ENCODE data around the gene CDHR5.
"Not testable (repeated sequence)": the region's sequence is repeated elsewhere in the genome, so short reads cannot be mapped to it uniquely, and the experiment has no call there.

Gene CDHR5

DNA sequence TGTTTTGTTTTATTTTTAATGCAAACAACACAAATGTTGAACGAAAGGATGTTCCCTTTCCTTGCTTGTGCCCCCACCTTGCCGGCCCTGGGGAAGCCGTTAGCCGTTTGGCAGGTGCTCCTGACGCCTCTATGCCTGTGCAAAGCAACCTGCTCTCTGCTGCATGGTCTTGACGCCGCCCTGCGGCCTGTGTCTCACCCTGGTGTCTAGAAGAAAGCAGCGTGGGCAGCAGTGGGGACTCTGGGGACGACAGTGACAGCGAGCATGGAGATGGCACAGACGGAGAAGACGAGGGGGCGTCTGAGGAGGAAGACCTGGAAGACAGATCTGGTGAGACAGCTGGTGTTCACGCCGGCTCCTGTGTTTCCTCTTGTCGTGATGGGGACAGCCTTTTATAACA lies 43.0 kb downstream of the CDHR5 start:
- peaks cover 11% of the 10 kb centered on the region for H3K4me1 ChIP-seq (ENCODE audit: insufficient read depth, low read length)
- no peak overlapping the region for H3K9ac ChIP-seq (ENCODE audit: low read depth, low read length)
- peaks cover 6% of the 10 kb centered on the region for H3K36me3 ChIP-seq (ENCODE audit: insufficient read depth, low read length)
- no peaks in the 10 kb centered on the region for H3K9me3 ChIP-seq (ENCODE audit: control insufficient read depth, insufficient read depth, low read length)

DNA sequence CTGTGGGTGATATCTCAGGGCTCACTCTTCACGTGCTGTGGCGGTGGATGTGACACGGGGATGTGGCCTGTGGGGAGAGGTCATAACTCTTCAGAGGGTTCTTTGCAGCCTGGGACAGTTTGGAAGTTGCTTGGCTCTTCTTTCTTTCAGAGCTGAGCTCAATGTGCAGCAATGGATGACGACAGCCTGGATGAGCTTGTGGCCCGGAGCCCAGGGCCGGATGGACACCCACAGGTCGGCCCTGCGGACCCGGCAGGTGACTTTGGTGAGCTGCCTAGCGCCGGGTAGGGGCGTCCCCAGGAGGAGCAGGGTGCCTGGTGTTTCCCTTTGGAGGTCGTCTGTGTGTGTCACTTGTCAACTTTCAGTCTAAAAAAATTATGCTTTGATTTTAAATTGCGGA lies 43.4 kb downstream of the CDHR5 start:
- H3K9ac ChIP-seq (ENCODE audit: low read depth, low read length) = no peak overlapping the region
- no peaks in the 10 kb centered on the region for H3K9me3 ChIP-seq (ENCODE audit: control insufficient read depth, insufficient read depth, low read length)
- peaks cover 6% of the 10 kb centered on the region for H3K36me3 ChIP-seq (ENCODE audit: insufficient read depth, low read length)
- peaks cover 11% of the 10 kb centered on the region for H3K4me1 ChIP-seq (ENCODE audit: insufficient read depth, low read length)

DNA sequence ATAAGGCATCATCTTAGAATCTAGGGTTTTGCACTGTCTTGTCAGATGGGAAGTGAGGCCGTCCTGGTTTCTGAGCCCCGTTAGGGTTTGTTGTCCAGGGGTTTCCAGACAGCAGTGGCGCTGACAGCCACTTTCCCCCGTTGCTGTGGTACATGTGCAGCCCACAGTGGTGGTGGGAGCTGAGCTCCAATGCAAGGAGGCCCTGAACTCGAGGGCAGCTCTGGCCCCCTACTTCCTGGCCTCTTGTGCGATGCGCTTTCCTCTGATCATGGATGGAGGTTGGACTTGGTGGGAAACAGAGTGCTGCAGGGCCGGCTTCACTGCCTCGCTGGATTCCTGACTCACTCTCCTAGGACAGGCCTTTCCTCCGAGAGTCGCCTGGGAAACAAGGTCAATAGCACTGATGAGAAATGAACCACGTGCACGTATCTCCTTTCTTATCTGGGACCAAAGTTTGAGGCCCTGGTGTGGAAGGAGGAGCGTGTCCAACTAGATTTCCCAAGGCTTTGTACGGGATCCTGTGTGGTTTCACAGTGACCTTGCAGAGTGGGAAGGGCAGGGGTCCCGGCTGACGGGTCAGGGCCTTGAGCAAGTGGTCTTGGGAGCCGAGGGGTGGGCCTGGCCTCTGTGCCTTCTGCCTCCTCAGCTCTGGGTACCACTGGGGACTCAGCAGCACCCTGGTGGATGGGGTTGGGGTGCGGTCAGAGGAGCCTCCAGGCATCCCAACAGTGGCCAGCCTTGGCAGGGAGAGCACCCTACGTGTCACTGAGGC lies 44.7 kb downstream of the CDHR5 start:
- no peak overlapping the region for H3K9ac ChIP-seq (ENCODE audit: low read depth, low read length)
- H3K9me3 ChIP-seq (ENCODE audit: control insufficient read depth, insufficient read depth, low read length) = no peaks in the 10 kb centered on the region
- peaks cover 6% of the 10 kb centered on the region for H3K36me3 ChIP-seq (ENCODE audit: insufficient read depth, low read length)
- peaks cover 11% of the 10 kb centered on the region for H3K4me1 ChIP-seq (ENCODE audit: insufficient read depth, low read length)

DNA sequence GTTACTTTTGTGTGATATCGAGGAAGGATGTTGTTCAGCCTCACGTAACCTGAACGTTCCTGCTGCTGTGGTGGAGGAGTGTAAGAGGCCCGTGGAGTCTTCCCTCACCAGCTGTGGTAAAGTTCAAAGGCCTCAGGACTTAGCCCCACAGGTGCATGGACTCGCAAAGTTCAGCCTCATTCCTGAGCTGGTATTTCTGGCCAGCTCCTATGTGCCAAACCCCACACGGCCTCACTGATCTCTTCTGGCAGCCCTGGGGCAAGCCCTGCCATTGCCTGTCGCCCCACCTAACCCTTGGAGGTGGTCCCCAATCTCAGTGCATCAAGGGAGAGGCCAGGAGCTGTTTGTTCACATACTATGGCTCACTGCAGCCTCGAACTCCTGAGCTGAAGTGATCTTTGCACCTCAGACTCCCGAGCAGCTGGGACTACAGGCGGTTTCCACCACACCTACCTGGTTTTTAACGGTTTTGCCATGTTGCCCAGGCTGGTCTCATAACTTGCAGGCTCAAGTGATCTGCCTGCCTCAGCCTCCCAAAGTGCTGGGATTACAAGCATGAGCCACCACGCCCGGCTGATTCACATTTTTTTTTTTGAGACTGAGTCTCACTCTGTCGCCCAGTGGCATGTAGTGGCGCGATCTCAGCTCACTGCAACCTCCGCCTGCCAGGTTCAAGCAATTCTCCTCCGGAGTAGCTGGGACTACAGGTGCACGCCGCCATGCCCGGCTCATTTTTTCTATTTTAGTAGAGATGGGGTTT lies 46.3 kb downstream of the CDHR5 start:
- H3K36me3 ChIP-seq (ENCODE audit: insufficient read depth, low read length) = peaks cover 6% of the 10 kb centered on the region
- H3K9me3 ChIP-seq (ENCODE audit: control insufficient read depth, insufficient read depth, low read length) = no peaks in the 10 kb centered on the region
- peaks cover 11% of the 10 kb centered on the region for H3K4me1 ChIP-seq (ENCODE audit: insufficient read depth, low read length)
- H3K9ac ChIP-seq (ENCODE audit: low read depth, low read length) = no peak overlapping the region; the same call in none of the 2 replicates

DNA sequence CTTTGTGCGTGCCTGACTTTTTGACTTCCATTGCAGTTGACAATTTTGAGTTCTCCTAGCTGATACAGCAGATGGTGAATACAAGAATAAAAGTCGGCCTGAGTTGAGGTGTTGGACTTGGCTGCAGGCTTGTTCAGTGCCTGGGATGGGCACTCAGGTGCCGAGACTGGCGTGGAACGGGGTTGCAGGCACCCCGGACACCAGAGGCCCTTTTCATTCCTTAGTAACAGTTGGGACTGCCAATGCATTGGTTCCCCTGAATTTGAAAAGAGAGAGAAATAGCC lies 47.2 kb downstream of the CDHR5 start:
- Histone ChIP-seq H3K36me3 (ENCODE audit: insufficient read depth, low read length) (peaks cover 6% of the 10 kb centered on the region), H3K4me1 (ENCODE audit: insufficient read depth, low read length) (peaks cover 11% of the 10 kb centered on the region), H3K9ac (ENCODE audit: low read depth, low read length) (peak overlapping the region; percentile 60), H3K9me3 (ENCODE audit: control insufficient read depth, insufficient read depth, low read length) (no peaks in the 10 kb centered on the region)

DNA sequence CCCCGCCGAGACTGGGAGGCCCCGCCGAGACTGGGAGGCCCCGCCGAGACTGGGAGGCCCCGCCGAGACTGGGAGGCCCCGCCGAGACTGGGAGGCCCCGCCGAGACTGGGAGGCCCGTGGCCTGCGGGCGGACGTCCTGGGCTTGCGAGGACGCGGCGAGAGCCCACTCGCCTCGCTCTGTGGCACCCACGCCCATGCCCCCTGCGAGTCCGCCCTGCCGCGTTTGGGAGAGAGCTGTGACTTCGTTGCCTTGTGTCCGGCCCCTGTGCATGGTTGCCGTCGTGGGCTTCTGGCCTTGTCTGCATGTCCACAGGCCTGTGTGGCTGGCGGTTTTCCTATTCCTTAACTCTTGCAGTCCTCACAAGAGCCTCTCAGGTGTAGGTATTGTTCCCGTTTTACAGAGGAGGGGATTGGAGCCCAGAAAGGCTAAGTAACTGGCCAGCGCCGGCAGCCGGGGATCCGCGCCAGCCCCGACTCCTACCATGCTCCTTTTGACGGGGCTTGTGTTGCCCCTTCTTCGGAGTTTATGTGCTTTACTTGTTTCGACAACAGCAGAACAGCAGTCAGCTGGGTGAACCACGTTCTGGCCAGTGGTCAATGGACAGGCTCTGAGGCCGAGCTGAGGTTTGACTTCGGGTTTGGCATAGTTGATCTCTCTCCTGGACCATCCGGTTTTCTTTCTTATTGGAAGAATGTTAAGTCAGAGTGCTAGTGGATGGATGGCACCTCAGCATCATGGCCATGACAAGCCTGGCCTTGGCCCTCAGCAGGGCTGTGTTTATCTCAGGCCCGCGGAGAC lies 47.7 kb downstream of the CDHR5 start:
- peaks cover 11% of the 10 kb centered on the region for H3K4me1 ChIP-seq (ENCODE audit: insufficient read depth, low read length)
- H3K9ac ChIP-seq (ENCODE audit: low read depth, low read length) = peak overlapping the region; percentile 60
- no peaks in the 10 kb centered on the region for H3K9me3 ChIP-seq (ENCODE audit: control insufficient read depth, insufficient read depth, low read length)
- peaks cover 4% of the 10 kb centered on the region for H3K36me3 ChIP-seq (ENCODE audit: insufficient read depth, low read length)

DNA sequence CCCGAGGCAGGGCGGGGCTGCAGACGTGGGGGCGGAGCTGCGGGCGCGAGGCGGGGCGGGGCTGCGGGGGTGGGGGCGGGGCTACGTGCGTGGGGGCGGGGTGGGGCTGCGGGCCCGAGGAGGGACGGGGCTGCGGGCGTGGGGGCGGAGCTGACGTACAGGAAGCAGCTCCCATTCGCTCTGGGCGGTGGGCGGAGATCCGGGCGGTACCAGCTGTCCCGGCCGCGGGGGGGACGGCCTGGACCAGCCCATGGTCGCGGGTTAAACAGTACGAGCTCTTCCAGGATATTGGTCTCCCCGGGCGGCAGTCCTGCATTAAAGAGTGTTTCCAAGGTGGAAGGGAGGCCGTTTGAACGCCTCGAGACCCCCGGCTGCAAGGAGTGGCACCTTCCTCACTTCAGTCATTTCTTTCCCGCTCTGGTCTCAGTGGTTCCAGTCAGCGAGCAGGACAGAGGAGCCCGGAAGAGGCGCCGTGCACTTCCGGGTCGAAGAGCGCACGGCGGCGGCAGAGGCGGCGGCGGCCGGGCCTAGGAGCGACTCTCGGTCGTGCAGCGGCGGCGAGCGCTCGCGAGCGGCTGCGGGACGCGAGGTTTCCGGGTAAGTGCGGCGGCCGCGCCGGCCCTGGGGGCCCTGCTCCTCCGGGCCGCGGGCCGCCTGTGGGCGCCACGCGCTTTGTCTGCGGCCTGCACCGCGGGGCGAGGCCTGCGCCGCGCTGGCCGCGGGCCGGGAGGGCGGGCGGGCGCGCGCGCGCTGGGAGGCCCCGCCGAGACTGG lies 48.6 kb downstream of the CDHR5 start, which contains the start of gene PHRF1:
Gene PHRF1, plus strand, starts transcription at position 475 of the 773 bp plus-strand sequence. CDS start 5,043 bp downstream, outside the sequence.
- H3K9ac ChIP-seq (ENCODE audit: low read depth, low read length) = peak within 1 kb of the TSS; percentile 73
- no peaks in the 10 kb centered on the region for H3K9me3 ChIP-seq (ENCODE audit: control insufficient read depth, insufficient read depth, low read length)
- peaks cover 16% of the 10 kb centered on the region for H3K4me1 ChIP-seq (ENCODE audit: insufficient read depth, low read length)
- no peaks in the 10 kb centered on the region; the same call in 1 of the 2 replicates for H3K36me3 ChIP-seq (ENCODE audit: insufficient read depth, low read length)

DNA sequence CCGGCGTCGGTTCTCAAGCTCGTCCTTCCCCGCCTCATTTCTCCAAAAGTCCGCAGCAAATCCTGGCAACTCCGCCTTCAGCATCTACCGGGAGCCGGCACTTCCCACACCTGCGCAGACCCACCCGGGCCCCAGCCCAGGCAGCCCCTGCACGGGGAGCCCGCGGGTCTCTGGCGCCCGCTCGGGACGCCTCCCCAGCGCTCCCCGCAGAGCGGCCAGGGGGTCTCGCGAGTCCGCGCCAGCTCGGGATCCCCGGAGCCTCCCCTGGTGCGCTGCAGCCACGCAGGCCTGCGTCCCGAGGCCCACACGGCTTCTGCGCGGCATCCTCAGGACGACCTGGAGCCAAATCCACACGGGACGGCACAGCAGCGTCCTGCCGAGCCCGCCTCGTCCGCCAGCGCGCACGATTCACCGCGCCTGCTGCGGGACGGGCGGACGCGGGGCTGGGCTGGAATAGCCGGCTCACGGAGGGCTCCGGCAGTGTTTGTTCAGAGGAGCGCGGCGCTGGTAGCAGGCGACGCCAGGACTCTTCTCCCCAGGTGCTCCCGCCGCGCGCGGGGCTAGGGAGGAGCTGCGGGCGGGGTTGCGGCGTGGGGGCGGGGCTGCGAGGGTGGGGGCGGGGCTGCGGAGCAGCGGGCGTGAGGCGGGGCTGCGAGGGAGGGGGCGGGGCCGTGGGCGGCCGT lies 49.3 kb downstream of the CDHR5 start:
- Histone ChIP-seq H3K36me3 (ENCODE audit: insufficient read depth, low read length) (no peaks in the 10 kb centered on the region; the same call in 1 of the 2 replicates), H3K4me1 (ENCODE audit: insufficient read depth, low read length) (peaks cover 16% of the 10 kb centered on the region), H3K9me3 (ENCODE audit: control insufficient read depth, insufficient read depth, low read length) (no peaks in the 10 kb centered on the region), H3K9ac (ENCODE audit: low read depth, low read length) (peak overlapping the region; percentile 69; the same call in 1 of the 2 replicates)

DNA sequence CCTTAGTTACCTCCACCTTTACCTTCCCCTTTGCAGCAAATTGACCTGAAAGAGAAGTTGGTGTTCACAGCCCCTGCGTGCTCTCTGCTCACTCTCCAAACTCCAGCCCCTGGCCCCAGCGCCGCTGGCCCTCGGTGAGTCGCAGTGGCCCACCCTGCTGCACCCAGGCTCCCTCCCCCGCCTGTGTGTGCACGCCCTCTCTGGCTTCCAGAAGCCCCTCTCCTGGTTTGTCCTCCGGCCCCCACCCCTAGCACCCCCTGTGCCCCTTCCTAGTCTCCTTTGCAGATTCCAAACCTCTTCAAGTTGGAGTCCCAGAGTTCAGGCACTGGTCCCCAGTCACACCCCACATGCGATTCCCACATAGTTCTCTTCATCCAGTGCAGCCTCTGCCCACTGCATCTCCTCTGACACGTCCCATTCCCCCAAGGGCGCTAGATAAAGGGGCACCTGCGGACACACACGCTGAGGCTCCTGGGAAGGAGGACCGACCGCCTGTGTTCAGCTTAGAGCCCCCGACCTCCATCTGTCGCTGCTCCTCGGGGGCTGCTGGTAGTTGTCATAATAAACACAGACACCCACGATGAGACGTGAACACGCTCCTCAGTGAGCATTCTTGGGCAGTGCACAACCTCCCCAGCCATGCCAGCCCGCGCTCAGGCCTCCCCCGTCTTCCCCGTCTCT lies 50.0 kb downstream of the CDHR5 start:
- no peaks in the 10 kb centered on the region for H3K9me3 ChIP-seq (ENCODE audit: control insufficient read depth, insufficient read depth, low read length)
- peaks cover 16% of the 10 kb centered on the region for H3K4me1 ChIP-seq (ENCODE audit: insufficient read depth, low read length)
- H3K9ac ChIP-seq (ENCODE audit: low read depth, low read length) = peak overlapping the region; percentile 69; the same call in 1 of the 2 replicates
- no peaks in the 10 kb centered on the region; the same call in 1 of the 2 replicates for H3K36me3 ChIP-seq (ENCODE audit: insufficient read depth, low read length)

DNA sequence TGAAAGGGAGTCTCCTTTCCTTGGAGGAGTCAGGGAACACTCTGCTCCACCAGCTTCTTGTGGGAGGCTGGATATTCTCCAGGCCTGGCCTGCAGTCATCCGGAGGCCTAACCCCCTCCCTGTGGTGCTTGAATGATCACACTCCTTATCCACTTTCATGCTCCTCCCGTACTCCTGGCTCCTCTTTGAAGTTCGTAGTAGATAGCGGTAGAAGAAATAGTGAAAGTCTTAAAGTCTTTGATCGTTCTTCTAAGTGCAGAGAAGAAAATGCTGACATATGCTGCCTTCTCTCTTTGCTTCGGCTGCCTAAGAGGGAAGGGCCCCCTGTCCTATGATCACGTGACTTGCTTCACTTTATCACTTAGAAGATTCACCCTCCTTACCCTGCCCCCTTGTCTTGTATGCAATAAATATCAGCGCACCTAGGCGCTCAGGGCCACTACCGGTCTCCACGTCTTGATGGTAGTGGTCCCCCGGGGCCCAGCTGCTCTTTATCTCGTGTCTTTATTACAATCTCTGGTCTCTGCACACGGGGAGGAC lies 50.7 kb downstream of the CDHR5 start:
- H3K4me1 ChIP-seq (ENCODE audit: insufficient read depth, low read length) = peaks cover 16% of the 10 kb centered on the region
- H3K36me3 ChIP-seq (ENCODE audit: insufficient read depth, low read length); H3K9me3 ChIP-seq (ENCODE audit: control insufficient read depth, insufficient read depth, low read length): not testable (repeated sequence)
- peak overlapping the region; percentile 43; the same call in 1 of the 2 replicates for H3K9ac ChIP-seq (ENCODE audit: low read depth, low read length)

DNA sequence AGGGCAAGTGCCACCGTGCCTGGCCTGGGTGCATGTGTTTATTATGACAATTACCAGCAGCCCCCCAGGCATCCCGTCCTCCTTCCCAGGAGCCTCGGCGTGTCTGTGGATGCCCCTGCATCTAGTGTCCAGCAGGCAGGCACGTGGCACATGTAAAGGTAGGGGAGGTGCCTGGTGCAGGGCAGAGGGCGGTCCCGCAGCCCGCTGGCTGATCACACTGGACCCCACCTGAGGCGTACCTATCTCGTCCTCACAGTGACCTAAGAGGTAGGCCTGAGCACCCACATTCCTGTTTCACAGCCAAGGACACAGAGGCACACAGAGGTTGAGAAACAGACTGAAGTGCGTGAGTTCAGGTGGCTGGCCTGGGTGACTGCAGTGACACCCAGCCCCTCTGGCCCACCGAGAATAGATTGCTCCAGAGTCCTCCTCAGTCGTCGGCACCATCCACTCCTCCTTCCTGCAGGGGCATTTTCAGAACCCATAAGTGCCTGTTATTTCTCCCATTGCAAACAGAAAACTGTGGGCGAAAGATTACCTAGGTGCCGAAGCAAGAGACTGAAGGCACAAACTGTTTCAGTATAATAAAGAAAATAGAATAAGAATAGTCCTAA lies 51.5 kb downstream of the CDHR5 start:
- Histone ChIP-seq H3K9ac (ENCODE audit: low read depth, low read length) (no peak overlapping the region), H3K4me1 (ENCODE audit: insufficient read depth, low read length) (peaks cover 14% of the 10 kb centered on the region), H3K36me3 (ENCODE audit: insufficient read depth, low read length) (no peaks in the 10 kb centered on the region), H3K9me3 (ENCODE audit: control insufficient read depth, insufficient read depth, low read length) (no peaks in the 10 kb centered on the region)

DNA sequence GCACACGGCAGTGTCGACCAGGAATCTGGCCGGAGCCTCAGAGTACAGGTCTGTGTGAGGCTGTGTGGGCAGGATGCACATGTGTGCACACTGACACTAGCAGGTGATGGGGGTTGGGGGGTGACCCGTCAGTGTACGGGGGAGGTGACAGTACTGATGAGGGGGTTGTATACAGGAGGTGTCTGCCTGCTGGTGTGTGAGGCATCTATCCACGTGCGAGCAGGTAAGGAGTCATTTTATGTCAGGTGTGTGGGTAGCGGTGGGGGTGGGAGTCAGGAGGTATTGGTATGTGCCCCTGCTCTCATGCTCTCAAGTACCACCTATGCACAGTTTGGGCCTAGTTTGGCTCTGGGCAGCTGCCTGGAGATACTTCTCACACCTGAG lies 53.0 kb downstream of the CDHR5 start:
- Histone ChIP-seq H3K9me3 (ENCODE audit: control insufficient read depth, insufficient read depth, low read length) (no peaks in the 10 kb centered on the region), H3K4me1 (ENCODE audit: insufficient read depth, low read length) (peaks cover 5% of the 10 kb centered on the region; the same call in 1 of the 2 replicates), H3K9ac (ENCODE audit: low read depth, low read length) (no peak overlapping the region), H3K36me3 (ENCODE audit: insufficient read depth, low read length) (no peaks in the 10 kb centered on the region)

Data from ES-I3 (cell line).